SJSA1 (cell line): ENCODE data around the gene UBE2Q2. TPM values are rescaled to one million over a fixed set of nuclear protein-coding genes. Genes with fewer than 3 reads are reported as not detected.

ENCODE experiments used
- DNase-seq, 2 experiments: peaks; one replicate each; pipeline ENCODE4 v3.0.0-alpha.2; 2015 to 2020; ENCODE audit warnings: low spot score in 2 of 2, low read depth in 1 of 2
- H3K27ac ChIP-seq: fragments of 250-450 bp; sonication (Bioruptor Pico); 2 replicates; pipeline ENCODE4 v1.5.1; 2020; ENCODE audit warnings: mild to moderate bottlenecking, moderate library complexity
- H3K27me3 ChIP-seq: fragments of 250-450 bp; sonication (Bioruptor Pico); replicated peaks from 2 replicates; pipeline ENCODE4 v1.5.1; 2020; ENCODE audit warnings: mild to moderate bottlenecking, moderate library complexity
- H3K36me3 ChIP-seq: fragments of 250-450 bp; sonication (Bioruptor Pico); 2 replicates; pipeline ENCODE4 v1.5.1; 2020; ENCODE audit warnings: mild to moderate bottlenecking
- H3K4me1 ChIP-seq: fragments of 250-450 bp; sonication (Bioruptor Pico); replicated peaks from 2 replicates; pipeline ENCODE4 v1.6.1; 2021; ENCODE audit warnings: mild to moderate bottlenecking
- H3K4me3 ChIP-seq: fragments of 250-450 bp; sonication (Bioruptor Pico); 2 replicates; pipeline ENCODE4 v1.5.1; 2020; ENCODE audit warnings: mild to moderate bottlenecking
- H3K9me3 ChIP-seq: fragments of 250-450 bp; sonication (Bioruptor Pico); replicated peaks from 2 replicates; pipeline ENCODE4 v1.5.1; 2020; ENCODE audit warnings: mild to moderate bottlenecking
- total RNA-seq: library from RNA; depleted of rRNA; stranded (reverse); fragments of >200 nt; shearing (Covaris generic); gene quantifications from 2 replicates; pipeline ENCODE4 v1.2.3, GENCODE V29; 2014; rRNA removed

The UBE2Q2 gene
- total RNA-seq, 1 experiment from 2014 or later, result 52.8 TPM

DNA sequence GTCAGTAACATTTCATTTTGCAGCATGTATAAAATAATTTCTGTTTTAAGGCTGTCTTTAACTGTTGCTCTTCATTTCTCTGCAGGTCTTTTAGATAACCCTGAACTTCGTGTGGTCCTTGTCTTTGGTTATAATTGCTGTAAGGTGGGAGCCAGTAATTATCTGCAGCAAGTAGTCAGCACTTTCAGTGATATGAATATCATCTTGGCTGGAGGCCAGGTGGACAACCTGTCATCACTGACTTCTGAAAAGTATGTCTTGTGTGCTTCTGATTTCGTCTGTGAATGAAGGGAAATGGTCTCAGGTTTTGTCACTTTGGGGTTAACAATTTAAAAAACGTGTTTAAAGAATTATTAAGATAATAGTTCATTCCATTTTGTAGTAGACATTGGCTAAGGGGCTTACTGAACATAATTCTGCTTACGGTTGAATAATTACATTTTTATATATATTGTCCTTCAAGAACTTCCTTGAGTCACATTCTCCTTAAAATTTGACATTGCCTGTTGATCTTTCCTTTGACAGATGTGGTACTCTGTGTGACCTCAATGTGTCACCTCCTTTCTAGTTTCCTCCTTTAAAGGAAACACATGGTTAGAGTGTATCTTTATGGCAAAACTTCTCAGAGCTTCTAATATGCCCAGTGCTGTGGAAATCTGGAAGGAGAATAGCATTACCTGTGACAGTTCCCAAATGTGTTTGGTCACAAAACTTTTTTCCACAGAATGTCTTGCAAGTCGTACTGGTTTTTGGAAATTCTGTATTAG, 86.7 kb downstream of the UBE2Q2 start:
- H3K4me3 ChIP-seq, result no peak overlapping the region
- no peak for DNase-seq
- H3K36me3 ChIP-seq, result peaks cover 56% of the 10 kb centered on the region
- no peaks in the 10 kb centered on the region for H3K27me3 ChIP-seq
- no peaks in the 10 kb centered on the region for H3K9me3 ChIP-seq
- no peaks in the 10 kb centered on the region for H3K4me1 ChIP-seq
- no peak overlapping the region for H3K27ac ChIP-seq

DNA sequence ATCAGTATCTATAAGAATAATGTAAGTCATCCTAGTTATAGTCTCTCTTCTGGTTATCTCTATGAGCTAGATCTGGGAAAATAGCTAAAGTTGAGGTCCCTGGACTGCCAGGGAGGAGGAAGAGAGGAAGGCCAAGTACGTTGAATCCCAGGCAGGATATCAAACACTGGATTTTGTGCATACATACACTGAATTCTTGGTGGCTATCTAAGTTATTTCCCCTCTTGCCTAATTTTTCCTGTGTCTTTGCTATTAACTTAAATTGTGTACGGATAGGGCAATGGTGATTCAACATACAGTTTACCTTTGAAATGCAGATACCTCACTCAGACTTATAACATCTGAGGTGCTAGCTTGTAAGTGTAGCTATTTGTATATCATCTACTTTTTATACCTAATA, 87.6 kb downstream of the UBE2Q2 start:
- no peaks in the 10 kb centered on the region for H3K9me3 ChIP-seq

DNA sequence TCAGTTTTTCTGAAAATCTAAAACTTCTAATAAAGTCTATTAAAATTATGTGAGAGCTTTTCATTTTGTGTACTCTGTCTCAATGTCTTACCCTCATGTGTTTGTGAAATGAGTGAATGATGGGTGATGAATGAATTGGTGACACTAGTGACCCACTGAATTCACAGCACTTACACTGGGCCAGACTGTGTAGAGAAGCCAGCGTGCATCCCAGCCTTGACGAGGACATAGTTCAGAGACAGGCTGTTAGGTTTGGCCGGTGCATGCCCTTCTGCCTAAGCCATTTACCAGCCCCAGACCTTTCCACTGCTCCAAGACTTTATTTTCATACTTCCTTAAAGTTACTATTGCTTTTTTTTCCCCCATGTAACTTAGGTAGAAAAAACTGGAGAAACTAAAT, 99.2 kb downstream of the UBE2Q2 start:
- Histone ChIP-seq H3K27me3 (no peaks in the 10 kb centered on the region; the same call in 1 of the 2 replicates), H3K4me3 (no peak overlapping the region), H3K27ac (no peak overlapping the region), H3K36me3 (peaks cover 4% of the 10 kb centered on the region; the same call in 1 of the 2 replicates), H3K9me3 (no peaks in the 10 kb centered on the region), H3K4me1 (peaks cover 29% of the 10 kb centered on the region)
- no peak for DNase-seq

More for the DNA sequence above, 87.6 kb downstream of the UBE2Q2 start:
- Histone ChIP-seq H3K4me1 (no peaks in the 10 kb centered on the region), H3K36me3 (peaks cover 51% of the 10 kb centered on the region), H3K27me3 (no peaks in the 10 kb centered on the region), H3K27ac (no peak overlapping the region), H3K4me3 (no peak overlapping the region)
- no peak for DNase-seq

DNA sequence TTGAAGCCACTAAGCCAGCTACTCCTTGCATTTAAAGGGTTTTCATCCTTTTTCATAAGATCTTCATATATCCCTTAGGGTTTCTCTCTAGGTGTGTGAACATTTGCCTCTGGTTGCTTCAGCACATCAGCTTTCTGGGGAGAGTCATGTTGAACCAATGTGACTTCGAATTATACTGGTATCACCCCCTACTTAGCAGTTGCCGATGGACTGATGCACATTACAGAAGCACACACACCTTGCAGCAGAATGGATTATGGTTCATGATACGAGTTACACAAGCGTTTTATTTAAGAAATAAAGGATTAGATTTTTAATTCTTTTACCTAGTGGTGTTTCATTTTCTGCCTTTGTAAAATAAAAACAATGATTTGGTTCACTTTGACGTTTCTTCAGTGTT, 100.0 kb downstream of the UBE2Q2 start:
- H3K4me1 ChIP-seq, result peaks cover 29% of the 10 kb centered on the region
- H3K9me3 ChIP-seq, result no peaks in the 10 kb centered on the region
- H3K36me3 ChIP-seq, result peaks cover 4% of the 10 kb centered on the region; the same call in 1 of the 2 replicates
- no peak overlapping the region for H3K27ac ChIP-seq
- no peak for DNase-seq
- H3K27me3 ChIP-seq, result no peaks in the 10 kb centered on the region; the same call in 1 of the 2 replicates
- no peak overlapping the region for H3K4me3 ChIP-seq

DNA sequence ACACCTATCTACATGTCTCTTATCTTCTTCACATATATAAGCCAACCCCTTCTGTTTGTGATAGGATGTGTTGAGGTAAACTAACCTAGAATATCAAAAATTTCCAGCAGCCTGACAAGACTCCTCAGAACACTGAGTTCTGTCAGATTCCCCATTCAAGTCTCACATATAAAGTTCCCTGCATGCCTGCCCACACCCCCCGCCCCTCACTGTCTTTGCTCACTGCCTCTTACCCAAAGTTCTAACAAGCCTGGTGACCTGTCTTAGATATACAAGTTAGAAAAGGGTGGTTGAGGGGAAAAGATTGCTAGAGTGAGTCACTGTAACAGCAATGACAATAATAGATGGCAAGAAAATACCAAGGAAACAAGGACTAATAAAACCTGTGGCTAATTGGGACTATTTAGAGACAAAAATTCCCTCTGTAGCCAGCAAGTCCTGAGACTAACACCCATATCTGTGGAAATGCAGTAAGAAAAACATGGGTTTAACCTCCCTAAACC, 100.5 kb downstream of the UBE2Q2 start:
- peak in 1 of 2 experiments; percentile 17 for DNase-seq

DNA sequence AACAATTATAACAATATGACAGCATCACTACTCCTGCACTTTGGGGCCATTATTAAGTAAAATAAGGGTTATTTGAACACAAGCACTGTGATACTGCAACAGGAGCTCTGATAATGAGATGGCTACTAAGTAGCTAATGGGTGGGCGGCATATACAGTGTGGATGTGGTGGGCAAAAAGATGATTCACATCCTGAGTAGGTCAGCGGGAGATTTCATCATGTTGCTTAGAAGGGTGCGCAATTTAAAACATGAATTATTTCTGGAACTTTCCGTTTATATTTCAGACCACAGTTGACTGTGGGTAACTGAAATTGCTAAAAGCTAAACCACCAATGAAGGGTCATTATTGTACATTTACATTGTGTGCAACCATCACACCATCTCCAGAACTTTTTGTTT, 102.7 kb downstream of the UBE2Q2 start:
- Histone ChIP-seq H3K4me3 (no peak overlapping the region), H3K27ac (no peak overlapping the region), H3K9me3 (no peaks in the 10 kb centered on the region), H3K27me3 (no peaks in the 10 kb centered on the region; the same call in 1 of the 2 replicates), H3K36me3 (no peaks in the 10 kb centered on the region), H3K4me1 (peaks cover 29% of the 10 kb centered on the region)
- DNase-seq, result no peak

More for the DNA sequence above, 100.5 kb downstream of the UBE2Q2 start:
- Histone ChIP-seq H3K4me1 (peaks cover 29% of the 10 kb centered on the region), H3K36me3 (peaks cover 4% of the 10 kb centered on the region; the same call in 1 of the 2 replicates), H3K9me3 (no peaks in the 10 kb centered on the region), H3K4me3 (no peak overlapping the region), H3K27ac (no peak overlapping the region), H3K27me3 (no peaks in the 10 kb centered on the region; the same call in 1 of the 2 replicates)

DNA sequence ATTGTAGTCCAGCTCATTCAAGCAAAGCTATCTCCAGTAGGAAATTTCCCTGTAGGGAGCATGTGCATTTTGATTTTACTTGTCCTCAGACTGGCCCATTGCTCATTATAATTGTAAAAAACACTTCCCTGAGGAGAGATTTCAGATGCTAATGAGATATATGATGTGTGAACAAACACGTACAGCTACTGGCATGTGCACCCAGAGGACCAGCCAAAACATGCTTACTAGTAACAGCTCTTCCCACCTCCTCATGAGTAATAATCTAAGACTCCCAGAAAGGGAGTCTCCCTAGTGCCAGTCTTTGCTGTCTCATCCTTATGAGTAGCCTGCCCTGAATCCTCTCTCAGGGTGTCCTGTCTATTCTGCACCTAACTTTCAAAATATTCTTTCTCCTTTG, 103.8 kb downstream of the UBE2Q2 start:
- H3K4me1 ChIP-seq, result peaks cover 29% of the 10 kb centered on the region
- H3K9me3 ChIP-seq, result no peaks in the 10 kb centered on the region
- peak in 1 of 2 experiments; percentile 14 for DNase-seq
- H3K36me3 ChIP-seq, result no peaks in the 10 kb centered on the region
- H3K4me3 ChIP-seq, result no peak overlapping the region
- no peaks in the 10 kb centered on the region; the same call in 1 of the 2 replicates for H3K27me3 ChIP-seq
- H3K27ac ChIP-seq, result no peak overlapping the region

DNA sequence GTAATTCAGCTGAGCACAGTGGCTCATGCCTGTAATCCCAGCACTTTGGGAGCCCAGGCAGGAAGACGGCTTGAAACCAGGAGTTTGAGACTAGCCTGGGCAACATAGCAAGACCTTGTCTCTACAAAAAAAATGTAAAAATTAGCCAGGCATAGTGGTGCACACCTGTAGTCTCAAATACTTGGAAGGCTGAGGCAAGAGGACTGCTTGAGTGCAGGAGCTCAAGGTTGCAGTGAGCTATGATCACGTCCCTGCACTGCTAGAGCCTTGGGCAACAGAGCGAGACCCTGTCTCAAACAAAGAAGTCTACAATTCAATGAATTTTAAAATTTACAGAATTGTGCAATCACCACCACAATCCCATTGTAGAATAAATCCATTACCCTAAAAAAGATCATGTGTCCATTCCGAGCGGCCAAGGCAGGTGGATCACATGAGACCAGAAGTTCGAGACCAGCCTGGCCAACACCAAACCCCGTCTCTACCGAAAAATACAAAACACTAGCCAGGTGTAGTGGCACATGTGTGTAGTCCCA, 105.6 kb downstream of the UBE2Q2 start:
- Histone ChIP-seq H3K27me3 (no peaks in the 10 kb centered on the region; the same call in 1 of the 2 replicates), H3K27ac (no peak overlapping the region), H3K9me3 (no peaks in the 10 kb centered on the region), H3K4me1 (peaks cover 26% of the 10 kb centered on the region), H3K36me3 (no peaks in the 10 kb centered on the region), H3K4me3 (no peak overlapping the region)
- no peak for DNase-seq

Other genes starting within 250 kb of the UBE2Q2 start
- 26.0 and 31.7 TPM in 2 replicates for gene SNUPN, start 217.7 kb upstream of the UBE2Q2 start, total RNA-seq
- 85.3 and 101 TPM in 2 replicates for gene IMP3, start 203.2 kb upstream of the UBE2Q2 start, total RNA-seq
- 4.8 and 6.1 TPM in 2 replicates for gene SNX33, start 195.5 kb upstream of the UBE2Q2 start, total RNA-seq
- 0.32 and 0.41 TPM in 2 replicates for gene CSPG4, start 130.6 kb upstream of the UBE2Q2 start, total RNA-seq
- 63.6 and 66.9 TPM in 2 replicates for gene FBXO22, start 60.4 kb downstream of the UBE2Q2 start, total RNA-seq
- gene NRG4, start 169.0 kb downstream of the UBE2Q2 start, total RNA-seq, result not detected in 2 replicates
- gene TMEM266, start 216.5 kb downstream of the UBE2Q2 start, total RNA-seq, result 0.21 and 1.4 TPM in 2 replicates